Left ventricle myocardium inferior (tissue), 1 donor: ENCODE results near the gene BRINP3. TPM values are rescaled to one million over a fixed set of nuclear protein-coding genes. Genes with fewer than 3 reads are reported as not detected.

ENCODE experiments used
- DNase-seq: peaks from one replicate; pipeline ENCODE4 v3.0.0-alpha.2; 2020
- H3K27ac ChIP-seq: fragments of 200-600 bp; replicated peaks from 2 replicates; pipeline ENCODE4 v1.8.0; 2021
- H3K27me3 ChIP-seq: fragments of 200-600 bp; 2 replicates; pipeline ENCODE4 v1.8.0; 2021; ENCODE audit warnings: low read depth
- H3K36me3 ChIP-seq: fragments of 200-600 bp; 2 replicates; pipeline ENCODE4 v1.8.0; 2021
- H3K4me1 ChIP-seq: fragments of 200-600 bp; 2 replicates; pipeline ENCODE4 v1.8.0; 2021
- H3K4me3 ChIP-seq: fragments of 200-600 bp; 2 replicates; pipeline ENCODE4 v1.8.0; 2021; ENCODE audit warnings: mild to moderate bottlenecking, moderate library complexity
- H3K9me3 ChIP-seq: fragments of 200-600 bp; replicated peaks from 2 replicates; pipeline ENCODE4 v1.8.0; 2021
- intact Hi-C: fragments of 100-400 bp; cut with micrococcal nuclease; formaldehyde crosslinking; loops from one replicate; pipeline ENCODE4 v1.11.0; 2022
- total RNA-seq: library from RNA; stranded (reverse); fragmentation: NEBNext Ultra II Directional; extraction: Animal tissue kit (Norgen Biotek cat#: 25700); gene quantifications from one replicate; pipeline ENCODE4 v1.2.1, GENCODE V29; 2021
- TF ChIP-seq, protein P1 (sequence below): fragments of 200-600 bp; IDR thresholded peaks from 2 replicates; pipeline ENCODE4 v1.8.0; 2021; ENCODE audit warnings: antibody characterized with exemption, mild to moderate bottlenecking, borderline replicate concordance
- donor health status: DM: no; HTN: yes; CAD: no; lungs with severe emphysema.

BRINP3 gene
- total RNA-seq, 1 donor from 2014 or later: 5.4 TPM

DNA sequence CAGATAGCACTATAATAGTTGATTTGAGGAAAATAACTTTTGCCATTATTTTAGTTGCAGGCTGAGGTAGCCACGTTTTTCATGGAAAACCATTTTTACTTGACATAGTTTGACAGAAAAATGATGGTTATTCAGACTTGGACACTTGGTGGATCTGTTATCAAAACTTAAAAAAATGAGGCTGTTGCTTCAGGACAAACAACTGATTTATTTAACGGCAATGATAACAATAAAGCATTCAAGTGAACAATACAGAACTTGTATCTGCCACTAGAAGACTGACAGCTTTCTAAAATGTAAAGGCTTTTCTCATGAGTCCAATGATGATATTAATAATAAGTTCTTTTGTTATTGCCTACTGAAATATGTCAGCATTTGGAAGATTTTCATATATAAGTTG is 322.9 kb downstream of the BRINP3 start:
- intact Hi-C loops: no loop called here
- H3K36me3 ChIP-seq: no peaks in the 10 kb centered on the region
- no peak overlapping the region for H3K4me3 ChIP-seq
- DNase-seq: no peak
- TF ChIP-seq, protein P1, sequence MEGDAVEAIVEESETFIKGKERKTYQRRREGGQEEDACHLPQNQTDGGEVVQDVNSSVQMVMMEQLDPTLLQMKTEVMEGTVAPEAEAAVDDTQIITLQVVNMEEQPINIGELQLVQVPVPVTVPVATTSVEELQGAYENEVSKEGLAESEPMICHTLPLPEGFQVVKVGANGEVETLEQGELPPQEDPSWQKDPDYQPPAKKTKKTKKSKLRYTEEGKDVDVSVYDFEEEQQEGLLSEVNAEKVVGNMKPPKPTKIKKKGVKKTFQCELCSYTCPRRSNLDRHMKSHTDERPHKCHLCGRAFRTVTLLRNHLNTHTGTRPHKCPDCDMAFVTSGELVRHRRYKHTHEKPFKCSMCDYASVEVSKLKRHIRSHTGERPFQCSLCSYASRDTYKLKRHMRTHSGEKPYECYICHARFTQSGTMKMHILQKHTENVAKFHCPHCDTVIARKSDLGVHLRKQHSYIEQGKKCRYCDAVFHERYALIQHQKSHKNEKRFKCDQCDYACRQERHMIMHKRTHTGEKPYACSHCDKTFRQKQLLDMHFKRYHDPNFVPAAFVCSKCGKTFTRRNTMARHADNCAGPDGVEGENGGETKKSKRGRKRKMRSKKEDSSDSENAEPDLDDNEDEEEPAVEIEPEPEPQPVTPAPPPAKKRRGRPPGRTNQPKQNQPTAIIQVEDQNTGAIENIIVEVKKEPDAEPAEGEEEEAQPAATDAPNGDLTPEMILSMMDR: no peak
- no peaks in the 10 kb centered on the region for H3K4me1 ChIP-seq
- H3K27ac ChIP-seq: no peak overlapping the region
- peaks cover 10% of the 10 kb centered on the region for H3K9me3 ChIP-seq
- no peaks in the 10 kb centered on the region for H3K27me3 ChIP-seq

GRCh38 chr1:190147616-190148015 is 330.0 kb downstream of the BRINP3 start:
- H3K9me3 ChIP-seq: no peaks in the 10 kb centered on the region
- no peaks in the 10 kb centered on the region for H3K27me3 ChIP-seq
- intact Hi-C loops: no loop called here
- no peaks in the 10 kb centered on the region for H3K36me3 ChIP-seq
- no peak overlapping the region for H3K4me3 ChIP-seq
- DNase-seq: no peak
- H3K4me1 ChIP-seq: no peaks in the 10 kb centered on the region
- TF ChIP-seq, protein P1: no peak
- H3K27ac ChIP-seq: no peak overlapping the region

GRCh38 chr1:190144650-190145049 is 333.0 kb downstream of the BRINP3 start:
- TF ChIP-seq, protein P1: no peak
- Histone ChIP-seq H3K4me1 (no peaks in the 10 kb centered on the region), H3K4me3 (no peak overlapping the region), H3K27ac (no peak overlapping the region), H3K36me3 (no peaks in the 10 kb centered on the region), H3K9me3 (no peaks in the 10 kb centered on the region), H3K27me3 (no peaks in the 10 kb centered on the region)
- no peak for DNase-seq
- intact Hi-C loops: no loop called here

DNA sequence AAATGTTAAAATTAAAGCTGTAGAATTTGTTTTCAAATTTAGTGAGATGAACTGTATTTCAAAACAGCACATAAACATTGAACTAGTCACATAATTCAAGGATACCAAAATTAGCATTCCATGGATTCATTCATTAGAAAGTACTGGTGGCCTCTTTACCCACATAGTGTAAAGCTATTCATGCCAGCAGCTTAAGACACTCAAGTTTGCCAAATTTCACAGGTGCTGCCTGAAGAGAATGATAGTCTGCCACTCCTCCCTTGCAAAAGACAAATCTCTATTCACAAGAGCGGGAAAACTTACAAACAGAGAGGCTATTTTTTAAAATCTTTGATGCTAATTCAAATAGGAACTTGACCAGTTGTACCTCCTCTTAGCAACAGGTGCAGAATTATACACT is 337.0 kb downstream of the BRINP3 start:
- Histone ChIP-seq H3K27ac (no peak overlapping the region), H3K36me3 (no peaks in the 10 kb centered on the region), H3K27me3 (no peaks in the 10 kb centered on the region), H3K9me3 (peaks cover 3% of the 10 kb centered on the region), H3K4me1 (no peaks in the 10 kb centered on the region), H3K4me3 (no peak overlapping the region)
- DNase-seq: no peak
- intact Hi-C loops: no loop called here
- TF ChIP-seq, protein P1: no peak

- H3K27me3 ChIP-seq: no peaks in the 10 kb centered on the region
- peaks cover 3% of the 10 kb centered on the region for H3K9me3 ChIP-seq
- DNase-seq: no peak
- H3K36me3 ChIP-seq: no peaks in the 10 kb centered on the region
- H3K4me1 ChIP-seq: no peaks in the 10 kb centered on the region
- H3K27ac ChIP-seq: no peak overlapping the region
- H3K4me3 ChIP-seq: no peak overlapping the region
- TF ChIP-seq, protein P1: no peak
- intact Hi-C loops: no loop called here
Observed at GRCh38 chr1:190138702-190139101, 339.0 kb downstream of the BRINP3 start.

GRCh38 chr1:190138266-190138665 is 339.4 kb downstream of the BRINP3 start:
- H3K4me1 ChIP-seq: no peaks in the 10 kb centered on the region
- DNase-seq: no peak
- H3K27ac ChIP-seq: no peak overlapping the region
- intact Hi-C loops: no loop called here
- H3K4me3 ChIP-seq: no peak overlapping the region
- H3K36me3 ChIP-seq: no peaks in the 10 kb centered on the region
- no peaks in the 10 kb centered on the region for H3K27me3 ChIP-seq
- H3K9me3 ChIP-seq: peaks cover 3% of the 10 kb centered on the region
- TF ChIP-seq, protein P1: no peak
